ENCODE measurements around the gene NIF3L1.

The NIF3L1 gene

DNA sequence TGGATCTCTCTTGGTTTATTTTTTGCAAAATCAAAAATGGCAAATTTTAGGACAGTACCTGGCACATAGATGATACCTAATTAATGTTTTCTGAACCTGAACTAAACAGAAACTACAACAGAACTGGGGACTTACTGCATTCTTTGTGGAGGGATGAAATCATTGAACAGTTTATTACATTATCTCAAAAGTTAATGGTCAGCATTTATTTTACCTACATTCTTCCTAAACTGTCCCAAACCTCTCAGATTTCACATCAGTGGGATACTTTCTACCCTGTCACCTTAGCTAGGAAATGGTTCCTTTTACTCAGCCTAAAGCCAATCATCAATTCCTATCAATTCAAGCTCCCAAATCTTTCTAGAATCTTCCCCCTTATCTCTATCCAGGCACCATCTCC, 10.3 kb downstream of the NIF3L1 start:
- Histone ChIP-seq H3K27ac (ENCODE audit: poor library complexity, severe bottlenecking) (no peak overlapping the region), H3K36me3 (ENCODE audit: low read depth) (peaks cover 99% of the 10 kb centered on the region), H3K27me3 (ENCODE audit: insufficient read depth, poor library complexity, severe bottlenecking) (no peaks in the 10 kb centered on the region), H3K4me1 (ENCODE audit: insufficient read depth, poor library complexity, severe bottlenecking) (peaks cover 3% of the 10 kb centered on the region), H3K4me3 (ENCODE audit: severe bottlenecking) (no peak overlapping the region), H3K9me3 (ENCODE audit: severe bottlenecking) (no peaks in the 10 kb centered on the region)
- TF ChIP-seq, protein P1, sequence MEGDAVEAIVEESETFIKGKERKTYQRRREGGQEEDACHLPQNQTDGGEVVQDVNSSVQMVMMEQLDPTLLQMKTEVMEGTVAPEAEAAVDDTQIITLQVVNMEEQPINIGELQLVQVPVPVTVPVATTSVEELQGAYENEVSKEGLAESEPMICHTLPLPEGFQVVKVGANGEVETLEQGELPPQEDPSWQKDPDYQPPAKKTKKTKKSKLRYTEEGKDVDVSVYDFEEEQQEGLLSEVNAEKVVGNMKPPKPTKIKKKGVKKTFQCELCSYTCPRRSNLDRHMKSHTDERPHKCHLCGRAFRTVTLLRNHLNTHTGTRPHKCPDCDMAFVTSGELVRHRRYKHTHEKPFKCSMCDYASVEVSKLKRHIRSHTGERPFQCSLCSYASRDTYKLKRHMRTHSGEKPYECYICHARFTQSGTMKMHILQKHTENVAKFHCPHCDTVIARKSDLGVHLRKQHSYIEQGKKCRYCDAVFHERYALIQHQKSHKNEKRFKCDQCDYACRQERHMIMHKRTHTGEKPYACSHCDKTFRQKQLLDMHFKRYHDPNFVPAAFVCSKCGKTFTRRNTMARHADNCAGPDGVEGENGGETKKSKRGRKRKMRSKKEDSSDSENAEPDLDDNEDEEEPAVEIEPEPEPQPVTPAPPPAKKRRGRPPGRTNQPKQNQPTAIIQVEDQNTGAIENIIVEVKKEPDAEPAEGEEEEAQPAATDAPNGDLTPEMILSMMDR (IDR thresholded peaks at IDR 0.05; ENCODE audit: poor library complexity, severe bottlenecking) = no peak
- no peak for ATAC-seq (ENCODE audit: low read depth)
- no peak for DNase-seq (ENCODE audit: low spot score)

DNA sequence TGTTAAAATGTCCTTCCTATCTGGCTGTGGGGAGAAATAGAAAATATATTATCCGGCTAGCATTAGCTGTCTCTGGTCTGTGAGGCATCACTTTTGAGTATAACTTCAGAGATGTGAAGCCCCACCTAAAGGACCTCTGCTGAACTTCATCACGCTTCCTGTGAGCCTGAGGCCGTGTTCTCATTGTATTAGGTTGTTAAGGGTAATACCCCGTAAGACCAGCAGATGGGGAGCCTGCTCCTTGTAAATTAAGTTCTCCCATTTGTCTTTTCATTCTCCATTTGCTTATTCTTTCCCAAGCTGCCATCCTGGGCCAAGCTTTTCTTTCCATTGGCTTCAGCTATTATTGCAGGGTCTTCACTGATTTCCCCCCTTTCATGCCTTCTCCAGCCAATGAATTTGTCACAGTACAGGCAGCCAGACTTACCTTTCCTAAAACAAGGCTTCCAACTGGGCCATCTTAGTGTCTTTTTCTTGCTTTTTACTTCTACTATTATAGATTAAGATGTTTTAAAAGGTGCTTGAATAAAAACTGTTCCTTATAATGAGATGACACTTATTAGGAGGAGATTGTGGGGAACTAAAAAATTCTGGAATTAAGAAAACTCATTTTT, 12.4 kb downstream of the NIF3L1 start:
- H3K27ac ChIP-seq (ENCODE audit: poor library complexity, severe bottlenecking) = no peak overlapping the region
- ATAC-seq (ENCODE audit: low read depth) = peak; percentile 96
- no peaks in the 10 kb centered on the region for H3K27me3 ChIP-seq (ENCODE audit: insufficient read depth, poor library complexity, severe bottlenecking)

GRCh38 chr2:200905618-200906296, 16.6 kb downstream of the NIF3L1 start:
- Histone ChIP-seq H3K27me3 (ENCODE audit: insufficient read depth, poor library complexity, severe bottlenecking) (no peaks in the 10 kb centered on the region), H3K4me3 (ENCODE audit: severe bottlenecking) (no peak overlapping the region), H3K4me1 (ENCODE audit: insufficient read depth, poor library complexity, severe bottlenecking) (peaks cover 3% of the 10 kb centered on the region), H3K27ac (ENCODE audit: poor library complexity, severe bottlenecking) (no peak overlapping the region), H3K36me3 (ENCODE audit: low read depth) (peaks cover 67% of the 10 kb centered on the region), H3K9me3 (ENCODE audit: severe bottlenecking) (no peaks in the 10 kb centered on the region)
- TF ChIP-seq, protein P1 (IDR thresholded peaks at IDR 0.05; ENCODE audit: poor library complexity, severe bottlenecking) = peak; percentile 86
- peak; percentile 82 for ATAC-seq (ENCODE audit: low read depth)
- no peak for DNase-seq (ENCODE audit: low spot score)

More for the DNA sequence above, 12.4 kb downstream of the NIF3L1 start:
- Histone ChIP-seq H3K4me1 (ENCODE audit: insufficient read depth, poor library complexity, severe bottlenecking) (peaks cover 3% of the 10 kb centered on the region), H3K9me3 (ENCODE audit: severe bottlenecking) (no peaks in the 10 kb centered on the region), H3K4me3 (ENCODE audit: severe bottlenecking) (no peak overlapping the region), H3K36me3 (ENCODE audit: low read depth) (peaks cover 93% of the 10 kb centered on the region)
- peak; percentile 66 for DNase-seq (ENCODE audit: low spot score)
- TF ChIP-seq, protein P1 (IDR thresholded peaks at IDR 0.05; ENCODE audit: poor library complexity, severe bottlenecking) = peak; percentile 91

DNA sequence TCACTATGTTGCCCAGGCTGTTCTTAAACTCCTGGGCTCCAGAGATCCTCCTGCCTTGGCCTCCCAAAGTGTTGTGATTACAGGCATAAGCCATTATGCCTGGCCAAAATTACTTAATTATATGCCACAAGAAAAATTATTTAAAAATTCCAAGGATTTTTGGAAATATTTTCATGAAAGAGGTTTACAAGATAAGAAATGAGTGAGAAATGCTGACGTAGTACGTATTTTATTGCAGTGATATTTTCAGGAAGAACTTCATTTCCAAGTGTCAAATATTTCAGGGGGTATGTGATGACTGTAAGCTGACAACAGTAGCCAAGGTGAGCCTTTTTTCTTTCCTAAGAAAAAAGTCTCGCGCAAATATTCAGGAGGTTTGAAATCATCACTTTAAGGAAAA, 20.8 kb downstream of the NIF3L1 start:
- Histone ChIP-seq H3K9me3 (ENCODE audit: severe bottlenecking) (no peaks in the 10 kb centered on the region), H3K36me3 (ENCODE audit: low read depth) (peaks cover 60% of the 10 kb centered on the region), H3K27ac (ENCODE audit: poor library complexity, severe bottlenecking) (no peak overlapping the region), H3K4me3 (ENCODE audit: severe bottlenecking) (no peak overlapping the region), H3K27me3 (ENCODE audit: insufficient read depth, poor library complexity, severe bottlenecking) (no peaks in the 10 kb centered on the region), H3K4me1 (ENCODE audit: insufficient read depth, poor library complexity, severe bottlenecking) (no peaks in the 10 kb centered on the region)
- TF ChIP-seq, protein P1 (IDR thresholded peaks at IDR 0.05; ENCODE audit: poor library complexity, severe bottlenecking) = no peak
- DNase-seq (ENCODE audit: low spot score) (no peak), ATAC-seq (ENCODE audit: low read depth) (no peak)

DNA sequence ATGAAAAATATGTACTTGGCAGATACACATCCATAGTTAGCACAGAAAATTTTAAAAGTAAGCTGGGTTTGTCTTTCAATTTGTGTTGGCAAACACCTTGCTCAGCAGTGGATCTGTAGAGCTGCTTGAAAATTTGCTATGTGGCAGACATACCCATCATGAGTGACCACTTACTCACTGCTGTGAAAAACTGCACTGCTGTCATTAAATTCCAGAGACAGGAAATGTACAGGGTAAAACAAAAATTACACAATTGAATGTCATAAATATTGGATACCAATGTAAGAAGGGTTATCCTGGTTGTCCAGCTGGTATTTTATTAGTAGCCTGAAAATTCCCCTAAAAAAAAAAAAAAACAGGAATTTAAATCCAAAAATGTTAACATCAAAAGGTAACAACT, 24.5 kb downstream of the NIF3L1 start:
- H3K36me3 ChIP-seq (ENCODE audit: low read depth) = peaks cover 85% of the 10 kb centered on the region
- ATAC-seq (ENCODE audit: low read depth) = peak; percentile 33; the same call in 1 of the 3 replicates
- no peaks in the 10 kb centered on the region for H3K9me3 ChIP-seq (ENCODE audit: severe bottlenecking)
- no peaks in the 10 kb centered on the region for H3K27me3 ChIP-seq (ENCODE audit: insufficient read depth, poor library complexity, severe bottlenecking)
- no peak for DNase-seq (ENCODE audit: low spot score)
- H3K4me1 ChIP-seq (ENCODE audit: insufficient read depth, poor library complexity, severe bottlenecking) = no peaks in the 10 kb centered on the region
- TF ChIP-seq, protein P1 (IDR thresholded peaks at IDR 0.05; ENCODE audit: poor library complexity, severe bottlenecking) = no peak
- H3K4me3 ChIP-seq (ENCODE audit: severe bottlenecking) = no peak overlapping the region
- no peak overlapping the region for H3K27ac ChIP-seq (ENCODE audit: poor library complexity, severe bottlenecking)
